GM23338 (cell line): ENCODE data around the gene TSPAN1. TPM values are rescaled to one million over a fixed set of nuclear protein-coding genes. Genes with fewer than 3 reads are reported as not detected.

Experiments used
- ATAC-seq: fragments of 200-7000 bp; cut with Tn5 transposase; 3 replicates; pipeline ENCODE4 v1.9.1; 2020
- DNase-seq: peaks from one replicate; pipeline ENCODE4 v3.0.0-alpha.2; 2015; ENCODE audit warnings: low spot score
- H2AFZ ChIP-seq: fragments of 200-600 bp; sonication (generic); 2 replicates; pipeline ENCODE4 v1.8.0; 2016; ENCODE audit warnings: antibody characterized with exemption, mild to moderate bottlenecking, moderate library complexity
- H3F3A ChIP-seq: fragments of 200-600 bp; sonication (generic); replicated peaks from 2 replicates; pipeline ENCODE4 v1.8.0; 2017; ENCODE audit warnings: antibody characterized with exemption, mixed run types, low read depth
- H3K27ac ChIP-seq: fragments of 200-600 bp; sonication (generic); 2 replicates; pipeline ENCODE4 v1.6.1; 2016; ENCODE audit warnings: low read depth
- H3K27me3 ChIP-seq: fragments of 200-600 bp; sonication (generic); 2 replicates; pipeline ENCODE4 v1.8.0; 2016; ENCODE audit warnings: mild to moderate bottlenecking, mixed run types, moderate library complexity; ENCODE audit not compliant: insufficient read depth
- H3K36me3 ChIP-seq: fragments of 200-600 bp; sonication (generic); 2 replicates; pipeline ENCODE4 v1.8.0; 2016; ENCODE audit warnings: mild to moderate bottlenecking; ENCODE audit not compliant: insufficient read depth
- H3K4me1 ChIP-seq: fragments of 200-600 bp; sonication (generic); 2 replicates; pipeline ENCODE4 v1.8.0; 2016; ENCODE audit warnings: mild to moderate bottlenecking, moderate library complexity; ENCODE audit not compliant: insufficient read depth
- H3K4me2 ChIP-seq: fragments of 200-600 bp; sonication (generic); 2 replicates; pipeline ENCODE4 v1.7.1; 2017; ENCODE audit warnings: mixed run types
- H3K4me3 ChIP-seq: fragments of 200-600 bp; sonication (generic); 2 replicates; pipeline ENCODE4 v1.6.1; 2016; ENCODE audit warnings: mixed run types
- H3K79me2 ChIP-seq: fragments of 200-600 bp; sonication (generic); replicated peaks from 2 replicates; pipeline ENCODE4 v1.8.0; 2017; ENCODE audit warnings: mild to moderate bottlenecking; ENCODE audit not compliant: insufficient read depth
- H3K9me2 ChIP-seq: fragments of 200-600 bp; sonication (generic); 2 replicates; pipeline ENCODE4 v1.8.0; 2017; ENCODE audit not compliant: insufficient read depth
- H4K20me1 ChIP-seq: fragments of 200-600 bp; sonication (generic); replicated peaks from 2 replicates; pipeline ENCODE4 v1.8.0; 2017; ENCODE audit warnings: mild to moderate bottlenecking; ENCODE audit not compliant: insufficient read depth
- H3K27ac Mint-ChIP-seq: 2 replicates; pipeline ENCODE4 v1.8.0; 2020; ENCODE audit warnings: inconsistent platforms, mild to moderate bottlenecking, moderate library complexity, mixed read lengths
- H3K27me3 Mint-ChIP-seq: 3 replicates; pipeline ENCODE4 v1.8.0; 2022; ENCODE audit warnings: low read depth, mild to moderate bottlenecking, moderate library complexity, mixed read lengths, inconsistent platforms; ENCODE audit not compliant: insufficient read depth, poor library complexity
- H3K36me3 Mint-ChIP-seq: 3 replicates; pipeline ENCODE4 v1.8.0; 2021; ENCODE audit warnings: low read depth, mild to moderate bottlenecking, inconsistent platforms, moderate library complexity, mixed read lengths
- H3K4me1 Mint-ChIP-seq: 3 replicates; pipeline ENCODE4 v1.8.0; 2020; ENCODE audit warnings: mild to moderate bottlenecking, inconsistent platforms, mixed read lengths
- H3K4me3 Mint-ChIP-seq: 3 replicates; pipeline ENCODE4 v1.8.0; 2021; ENCODE audit warnings: moderate library complexity, mild to moderate bottlenecking, inconsistent platforms, mixed read lengths
- H3K9me3 Mint-ChIP-seq: 3 replicates; pipeline ENCODE4 v1.8.0; 2020; ENCODE audit warnings: moderate library complexity, mild to moderate bottlenecking, inconsistent platforms, mixed read lengths
- CREB1 ChIP-seq: fragments of 250-450 bp; sonication (Bioruptor Pico); IDR thresholded peaks from 2 replicates; pipeline ENCODE4 v1.5.0; 2020; ENCODE audit warnings: low read depth, mild to moderate bottlenecking, moderate library complexity
- CTCF ChIP-seq, 2 experiments: fragments of 200-600 bp in 1 of 2; sonication (generic) in 1 of 2; conservative IDR thresholded peaks; 2 replicates each; pipeline versions ENCODE4 v1.5.1 to v1.6.1; 2016 to 2017; ENCODE audit warnings: antibody characterized with exemption in 2 of 2, low read depth in 2 of 2, mild to moderate bottlenecking in 2 of 2, moderate library complexity in 1 of 2
- EZH2 ChIP-seq: fragments of 200-600 bp; sonication (generic); IDR thresholded peaks from one replicate; pipeline ENCODE4 v1.8.0; 2017; ENCODE audit warnings: antibody characterized with exemption, mild to moderate bottlenecking, low read depth; ENCODE audit not compliant: unreplicated experiment
- JUNB ChIP-seq: IDR thresholded peaks from one replicate; pipeline ENCODE4 v1.6.1; 2016; ENCODE audit warnings: antibody characterized with exemption; ENCODE audit not compliant: unreplicated experiment
- POLR2AphosphoS5 ChIP-seq: IDR thresholded peaks from 2 replicates; pipeline ENCODE4 v1.6.1; 2016; ENCODE audit warnings: antibody characterized with exemption, low read depth
- REST ChIP-seq: IDR thresholded peaks from one replicate; pipeline ENCODE4 v1.6.1; 2018; ENCODE audit warnings: antibody characterized with exemption; ENCODE audit not compliant: unreplicated experiment
- STAT1 ChIP-seq: IDR thresholded peaks from one replicate; pipeline ENCODE4 v1.6.1; 2016; ENCODE audit warnings: antibody characterized with exemption; ENCODE audit not compliant: unreplicated experiment
- ZNF114 ChIP-seq: fragments of 250-450 bp; sonication (Bioruptor Pico); IDR thresholded peaks from 2 replicates; pipeline ENCODE4 v1.5.0; 2020; ENCODE audit warnings: mild to moderate bottlenecking, moderate library complexity
- ZNF331 ChIP-seq: fragments of 250-450 bp; sonication (Bioruptor Pico); IDR thresholded peaks from 2 replicates; pipeline ENCODE4 v1.5.0; 2020; ENCODE audit warnings: low read depth, mild to moderate bottlenecking, moderate library complexity
- polyA plus RNA-seq: library from polyadenylated mRNA; unstranded; fragments of >200 nt; fragmentation: Nextera tagmentation; extraction: Ambion mirVana; gene quantifications from 2 replicates; pipeline ENCODE4 v1.2.1, GENCODE V29; 2016
- total RNA-seq: library from RNA; depleted of rRNA; stranded (reverse); fragments of >200 nt; shearing (Covaris generic); gene quantifications from 2 replicates; pipeline ENCODE4 v1.2.3, GENCODE V29; 2014
- TF ChIP-seq, protein P1 (sequence below): IDR thresholded peaks from 2 replicates; pipeline ENCODE4 v1.6.1; 2016; ENCODE audit warnings: antibody characterized with exemption

The TSPAN1 gene
- total and polyA plus RNA-seq, 2 experiments from 2014 or later: not detected

GRCh38 chr1:46191033-46191701 is 16.3 kb downstream of the TSPAN1 start:
- H3K27me3 ChIP-seq: no peaks in the 10 kb centered on the region
- no peak overlapping the region for H2AFZ ChIP-seq
- no peaks in the 10 kb centered on the region for H3K9me2 ChIP-seq
- H3K36me3 Mint-ChIP-seq: peaks cover 27% of the 10 kb centered on the region
- DNase-seq (no peak), ATAC-seq (no peak)
- no peaks in the 10 kb centered on the region for H3K9me3 Mint-ChIP-seq
- TF ChIP-seq CREB1 (no peak), POLR2AphosphoS5 (no peak), JUNB (no peak), REST (no peak), STAT1 (no peak), ZNF331 (no peak), CTCF (conservative IDR thresholded peaks at IDR 0.05; ENCODE audit: low read depth in 2 of 2) (no peak), EZH2 (no peak), ZNF114 (CRISPR knock-in tag) (no peak)
- TF ChIP-seq, protein P1, sequence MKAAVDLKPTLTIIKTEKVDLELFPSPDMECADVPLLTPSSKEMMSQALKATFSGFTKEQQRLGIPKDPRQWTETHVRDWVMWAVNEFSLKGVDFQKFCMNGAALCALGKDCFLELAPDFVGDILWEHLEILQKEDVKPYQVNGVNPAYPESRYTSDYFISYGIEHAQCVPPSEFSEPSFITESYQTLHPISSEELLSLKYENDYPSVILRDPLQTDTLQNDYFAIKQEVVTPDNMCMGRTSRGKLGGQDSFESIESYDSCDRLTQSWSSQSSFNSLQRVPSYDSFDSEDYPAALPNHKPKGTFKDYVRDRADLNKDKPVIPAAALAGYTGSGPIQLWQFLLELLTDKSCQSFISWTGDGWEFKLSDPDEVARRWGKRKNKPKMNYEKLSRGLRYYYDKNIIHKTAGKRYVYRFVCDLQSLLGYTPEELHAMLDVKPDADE: no peak
- no peak overlapping the region for H3K27ac Mint-ChIP-seq
- no peaks in the 10 kb centered on the region for H3K4me1 Mint-ChIP-seq
- no peaks in the 10 kb centered on the region for H3K79me2 ChIP-seq
- H3K4me1 ChIP-seq: no peaks in the 10 kb centered on the region
- H4K20me1 ChIP-seq: no peaks in the 10 kb centered on the region; the same call in 1 of the 2 replicates
- no peak overlapping the region for H3K4me3 Mint-ChIP-seq
- no peaks in the 10 kb centered on the region for H3F3A ChIP-seq
- H3K4me2 ChIP-seq: no peak overlapping the region
- peaks cover 6% of the 10 kb centered on the region for H3K27me3 Mint-ChIP-seq
- H3K36me3 ChIP-seq: no peaks in the 10 kb centered on the region; the same call in 1 of the 2 replicates
- no peak overlapping the region for H3K4me3 ChIP-seq
- no peak overlapping the region for H3K27ac ChIP-seq
